ENCODE measurements around the gene HS1BP3.

- TF ChIP-seq CTCF (IDR thresholded peaks at IDR 0.05) (no peak), POLR2AphosphoS5 (IDR thresholded peaks at IDR 0.05; ENCODE audit: insufficient read depth in 1 of 2, low read depth in 1 of 2) (no peak), POLR2A (IDR thresholded peaks at IDR 0.05) (no peak)
Measured at GRCh38 chr2:20574423-20574911, 76.4 kb downstream of the HS1BP3 start.
